Measurements from ENCODE around the gene MPST.

Gene MPST

GRCh38 chr22:37030560-37031281, 11.2 kb downstream of the MPST start:
- no peak for DNase-seq
- no peaks in the 10 kb centered on the region for H3K4me1 ChIP-seq (ENCODE audit: control insufficient read depth, insufficient read depth, low read length, poor library complexity, severe bottlenecking)
- H3K36me3 ChIP-seq (ENCODE audit: control insufficient read depth, insufficient read depth, low read length) = no peaks in the 10 kb centered on the region
- no peak overlapping the region for H3K4me3 ChIP-seq (ENCODE audit: insufficient read depth, low read depth, low read length, poor library complexity, severe bottlenecking)
- H3K27ac ChIP-seq (ENCODE audit: insufficient read depth, low read length, poor library complexity, severe bottlenecking) = no peak overlapping the region
- H3K9me3 ChIP-seq (ENCODE audit: control insufficient read depth, low read length) = no peaks in the 10 kb centered on the region
- H3K27me3 ChIP-seq (replicated peaks; ENCODE audit: control insufficient read depth, insufficient read depth, low read length, poor library complexity, severe bottlenecking) = no peaks in the 10 kb centered on the region

DNA sequence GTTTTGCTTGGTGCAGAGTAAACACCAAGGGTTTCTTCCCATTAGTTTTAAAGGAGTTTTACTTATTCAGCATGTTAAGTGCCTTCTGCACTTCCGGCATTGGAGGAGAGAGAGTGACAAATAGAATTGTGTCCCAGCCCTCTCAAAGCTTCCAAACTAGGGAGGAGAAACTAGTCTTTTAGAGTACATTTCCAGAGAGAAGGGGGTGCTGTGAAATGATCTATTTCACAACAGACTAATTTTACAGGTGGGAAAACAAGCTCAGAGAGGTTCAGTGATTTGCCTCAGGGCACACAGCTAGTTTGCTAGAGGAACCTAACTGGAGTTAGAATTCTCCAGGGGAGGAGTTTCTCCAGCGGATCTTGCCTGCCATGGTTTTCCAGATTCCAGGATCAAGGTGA, 12.6 kb downstream of the MPST start:
- no peak for DNase-seq
- H3K36me3 ChIP-seq (ENCODE audit: control insufficient read depth, insufficient read depth, low read length) = no peaks in the 10 kb centered on the region
- H3K9me3 ChIP-seq (ENCODE audit: control insufficient read depth, low read length) = no peaks in the 10 kb centered on the region
- H3K4me1 ChIP-seq (ENCODE audit: control insufficient read depth, insufficient read depth, low read length, poor library complexity, severe bottlenecking) = no peaks in the 10 kb centered on the region
- no peak overlapping the region for H3K27ac ChIP-seq (ENCODE audit: insufficient read depth, low read length, poor library complexity, severe bottlenecking)
- peaks cover 2% of the 10 kb centered on the region for H3K27me3 ChIP-seq (replicated peaks; ENCODE audit: control insufficient read depth, insufficient read depth, low read length, poor library complexity, severe bottlenecking)
- H3K4me3 ChIP-seq (ENCODE audit: insufficient read depth, low read depth, low read length, poor library complexity, severe bottlenecking) = no peak overlapping the region

DNA sequence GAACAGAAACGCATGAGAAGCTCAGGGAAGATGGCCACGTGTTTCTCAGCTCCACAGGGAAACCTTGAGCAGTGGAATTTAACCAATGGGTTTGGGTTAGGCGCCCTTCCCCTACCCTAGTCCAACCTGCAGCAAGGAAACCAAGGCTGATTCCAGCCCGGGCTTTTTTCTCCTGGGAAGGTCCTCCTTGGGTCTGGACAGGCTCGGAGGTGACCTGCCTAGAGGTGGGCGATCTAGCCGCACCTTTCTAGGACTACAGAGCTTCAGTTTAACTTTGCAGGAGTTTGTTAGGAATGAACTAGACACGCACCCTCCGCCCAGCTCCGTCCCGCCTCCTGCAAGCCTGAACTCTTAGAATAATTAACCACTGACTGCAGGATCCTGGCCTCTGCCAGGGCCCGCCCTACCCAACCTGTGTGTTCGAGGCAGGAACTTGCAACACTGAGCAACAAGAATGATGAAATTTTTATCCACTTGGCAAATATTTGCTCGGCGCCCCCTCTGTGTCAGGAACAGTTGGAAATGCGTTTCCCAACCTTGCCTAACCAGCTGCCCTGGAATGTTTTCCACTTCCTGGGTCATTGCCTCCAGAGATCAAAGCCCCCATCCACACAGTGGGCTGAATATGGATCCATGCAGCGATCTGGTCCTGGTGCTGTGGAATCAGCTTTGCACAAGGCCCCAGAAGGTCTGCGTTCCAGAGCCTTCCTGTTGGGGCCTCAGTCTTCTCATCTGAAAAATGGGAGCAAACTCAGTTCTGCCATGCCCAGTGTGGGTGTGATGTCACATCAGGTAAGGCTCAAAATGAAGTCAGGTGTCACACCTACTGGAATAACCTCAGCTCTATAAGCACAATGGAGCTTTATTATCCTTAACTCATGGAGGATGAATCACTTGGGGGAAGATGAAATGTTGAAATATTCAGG, 13.3 kb downstream of the MPST start:
- no peak for DNase-seq
- H3K36me3 ChIP-seq (ENCODE audit: control insufficient read depth, insufficient read depth, low read length) = no peaks in the 10 kb centered on the region
- H3K27me3 ChIP-seq (replicated peaks; ENCODE audit: control insufficient read depth, insufficient read depth, low read length, poor library complexity, severe bottlenecking) = peaks cover 5% of the 10 kb centered on the region
- no peak overlapping the region for H3K27ac ChIP-seq (ENCODE audit: insufficient read depth, low read length, poor library complexity, severe bottlenecking)
- no peaks in the 10 kb centered on the region for H3K9me3 ChIP-seq (ENCODE audit: control insufficient read depth, low read length)
- H3K4me3 ChIP-seq (ENCODE audit: insufficient read depth, low read depth, low read length, poor library complexity, severe bottlenecking) = no peak overlapping the region
- H3K4me1 ChIP-seq (ENCODE audit: control insufficient read depth, insufficient read depth, low read length, poor library complexity, severe bottlenecking) = no peaks in the 10 kb centered on the region

GRCh38 chr22:37033605-37034430, 14.3 kb downstream of the MPST start:
- no peaks in the 10 kb centered on the region for H3K36me3 ChIP-seq (ENCODE audit: control insufficient read depth, insufficient read depth, low read length)
- H3K4me3 ChIP-seq (ENCODE audit: insufficient read depth, low read depth, low read length, poor library complexity, severe bottlenecking) = no peak overlapping the region
- DNase-seq = no peak
- H3K4me1 ChIP-seq (ENCODE audit: control insufficient read depth, insufficient read depth, low read length, poor library complexity, severe bottlenecking) = no peaks in the 10 kb centered on the region
- H3K27me3 ChIP-seq (replicated peaks; ENCODE audit: control insufficient read depth, insufficient read depth, low read length, poor library complexity, severe bottlenecking) = peaks cover 5% of the 10 kb centered on the region
- H3K27ac ChIP-seq (ENCODE audit: insufficient read depth, low read length, poor library complexity, severe bottlenecking) = no peak overlapping the region
- H3K9me3 ChIP-seq (ENCODE audit: control insufficient read depth, low read length) = no peaks in the 10 kb centered on the region

DNA sequence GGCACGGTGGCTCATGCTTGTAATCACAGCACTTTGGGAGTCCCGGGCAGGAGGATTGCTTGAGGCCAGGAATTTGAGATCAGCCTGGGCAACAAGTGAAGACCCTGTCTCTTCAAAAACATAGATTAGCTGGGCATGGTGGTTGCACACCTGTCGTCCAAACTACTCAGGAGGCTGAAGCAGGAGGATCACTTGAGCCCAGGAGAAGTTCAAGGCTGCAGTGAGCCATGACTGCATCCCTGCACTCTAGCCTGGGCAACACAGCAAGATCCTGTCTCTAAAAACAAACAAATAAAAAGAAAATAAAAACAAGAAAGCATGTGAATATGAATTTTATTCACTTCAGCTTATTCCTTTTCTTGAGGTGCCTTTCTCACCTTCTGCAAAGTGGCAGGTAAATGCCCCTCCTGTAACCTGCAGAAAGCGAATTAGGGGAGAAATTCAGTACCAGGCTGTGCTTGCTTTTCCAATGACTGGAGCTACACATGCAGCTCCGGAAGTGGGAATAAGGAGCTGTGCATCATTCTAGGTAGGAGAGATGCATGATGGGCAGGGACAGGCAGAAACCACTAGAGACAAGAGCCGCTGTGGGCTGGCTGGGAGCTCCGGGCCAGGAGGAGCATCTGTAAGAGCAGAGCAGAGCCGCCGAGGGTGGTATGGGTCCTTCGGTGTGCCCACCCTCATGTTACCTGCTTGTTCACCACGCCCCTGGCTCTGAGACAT, 17.3 kb downstream of the MPST start:
- Histone ChIP-seq H3K36me3 (ENCODE audit: control insufficient read depth, insufficient read depth, low read length) (no peaks in the 10 kb centered on the region), H3K4me1 (ENCODE audit: control insufficient read depth, insufficient read depth, low read length, poor library complexity, severe bottlenecking) (no peaks in the 10 kb centered on the region), H3K9me3 (ENCODE audit: control insufficient read depth, low read length) (no peaks in the 10 kb centered on the region), H3K4me3 (ENCODE audit: insufficient read depth, low read depth, low read length, poor library complexity, severe bottlenecking) (no peak overlapping the region), H3K27ac (ENCODE audit: insufficient read depth, low read length, poor library complexity, severe bottlenecking) (no peak overlapping the region), H3K27me3 (replicated peaks; ENCODE audit: control insufficient read depth, insufficient read depth, low read length, poor library complexity, severe bottlenecking) (peaks cover 5% of the 10 kb centered on the region)
- DNase-seq = no peak

GRCh38 chr22:37037669-37038068, 18.1 kb downstream of the MPST start:
- H3K4me1 ChIP-seq (ENCODE audit: control insufficient read depth, insufficient read depth, low read length, poor library complexity, severe bottlenecking) = no peaks in the 10 kb centered on the region
- peaks cover 5% of the 10 kb centered on the region for H3K27me3 ChIP-seq (replicated peaks; ENCODE audit: control insufficient read depth, insufficient read depth, low read length, poor library complexity, severe bottlenecking)

DNA sequence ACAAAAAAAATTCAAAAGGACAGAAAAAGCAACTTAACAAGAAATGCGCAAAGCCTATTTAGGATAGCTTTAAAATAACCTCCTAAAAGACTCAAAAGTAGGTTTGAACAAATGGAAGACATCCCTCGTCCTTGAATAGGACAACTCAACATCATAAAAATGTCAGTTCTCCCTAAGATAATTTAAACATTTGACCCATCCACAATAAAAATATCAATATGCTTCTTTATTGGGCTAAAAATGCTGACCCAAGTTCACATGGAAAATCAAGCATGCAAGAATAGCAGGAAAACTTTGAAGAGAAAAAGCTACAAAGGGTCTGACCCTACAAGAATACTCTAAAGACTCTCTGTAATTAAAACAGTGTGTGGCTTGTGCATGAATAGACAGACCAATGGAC, 19.9 kb downstream of the MPST start:
- Histone ChIP-seq H3K4me1 (ENCODE audit: control insufficient read depth, insufficient read depth, low read length, poor library complexity, severe bottlenecking) (no peaks in the 10 kb centered on the region), H3K9me3 (ENCODE audit: control insufficient read depth, low read length) (no peaks in the 10 kb centered on the region), H3K4me3 (ENCODE audit: insufficient read depth, low read depth, low read length, poor library complexity, severe bottlenecking) (no peak overlapping the region), H3K27ac (ENCODE audit: insufficient read depth, low read length, poor library complexity, severe bottlenecking) (no peak overlapping the region), H3K36me3 (ENCODE audit: control insufficient read depth, insufficient read depth, low read length) (no peaks in the 10 kb centered on the region), H3K27me3 (replicated peaks; ENCODE audit: control insufficient read depth, insufficient read depth, low read length, poor library complexity, severe bottlenecking) (peaks cover 5% of the 10 kb centered on the region)
- no peak for DNase-seq

More at GRCh38 chr22:37037669-37038068, 18.1 kb downstream of the MPST start:
- Histone ChIP-seq H3K4me3 (ENCODE audit: insufficient read depth, low read depth, low read length, poor library complexity, severe bottlenecking) (no peak overlapping the region), H3K9me3 (ENCODE audit: control insufficient read depth, low read length) (no peaks in the 10 kb centered on the region), H3K36me3 (ENCODE audit: control insufficient read depth, insufficient read depth, low read length) (no peaks in the 10 kb centered on the region), H3K27ac (ENCODE audit: insufficient read depth, low read length, poor library complexity, severe bottlenecking) (no peak overlapping the region)
- DNase-seq = no peak

GRCh38 chr22:37043209-37043827, 23.8 kb downstream of the MPST start:
- H3K36me3 ChIP-seq (ENCODE audit: control insufficient read depth, insufficient read depth, low read length) = no peaks in the 10 kb centered on the region
- H3K4me1 ChIP-seq (ENCODE audit: control insufficient read depth, insufficient read depth, low read length, poor library complexity, severe bottlenecking) = no peaks in the 10 kb centered on the region
- no peak for DNase-seq
- no peak overlapping the region for H3K27ac ChIP-seq (ENCODE audit: insufficient read depth, low read length, poor library complexity, severe bottlenecking)
- H3K9me3 ChIP-seq (ENCODE audit: control insufficient read depth, low read length) = no peaks in the 10 kb centered on the region
- H3K27me3 ChIP-seq (replicated peaks; ENCODE audit: control insufficient read depth, insufficient read depth, low read length, poor library complexity, severe bottlenecking) = no peaks in the 10 kb centered on the region
- H3K4me3 ChIP-seq (ENCODE audit: insufficient read depth, low read depth, low read length, poor library complexity, severe bottlenecking) = no peak overlapping the region

Data from effector memory CD4-positive, alpha-beta T cell (primary cell).